Measurements from ENCODE around the gene MELK.
A peak's percentile ranks its signal among the peaks of the same experiment; 100 is the strongest.

Gene MELK

GRCh38 chr9:36584620-36585460, 12.1 kb downstream of the MELK start:
- no peak for DNase-seq

DNA sequence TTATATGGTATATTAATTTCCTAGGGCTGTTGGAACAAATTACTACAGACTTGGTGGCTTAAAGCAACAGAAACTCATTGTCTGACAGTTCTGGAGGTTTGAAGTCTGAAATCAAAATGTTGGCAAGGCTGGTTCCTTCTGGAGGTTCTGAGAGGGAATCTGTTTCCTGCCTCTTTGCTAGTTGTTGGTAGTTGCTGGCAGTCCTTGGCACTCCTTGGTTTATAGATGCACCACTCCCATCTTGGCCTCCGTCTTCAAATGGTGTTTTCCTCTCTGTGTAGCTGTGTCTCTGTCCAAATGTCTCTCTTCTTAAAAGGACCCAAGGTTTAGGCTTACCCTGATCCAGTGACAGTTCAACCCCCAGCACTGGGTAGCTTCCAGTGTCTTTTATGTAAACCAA, 17.5 kb downstream of the MELK start:
- DNase-seq = no peak

DNA sequence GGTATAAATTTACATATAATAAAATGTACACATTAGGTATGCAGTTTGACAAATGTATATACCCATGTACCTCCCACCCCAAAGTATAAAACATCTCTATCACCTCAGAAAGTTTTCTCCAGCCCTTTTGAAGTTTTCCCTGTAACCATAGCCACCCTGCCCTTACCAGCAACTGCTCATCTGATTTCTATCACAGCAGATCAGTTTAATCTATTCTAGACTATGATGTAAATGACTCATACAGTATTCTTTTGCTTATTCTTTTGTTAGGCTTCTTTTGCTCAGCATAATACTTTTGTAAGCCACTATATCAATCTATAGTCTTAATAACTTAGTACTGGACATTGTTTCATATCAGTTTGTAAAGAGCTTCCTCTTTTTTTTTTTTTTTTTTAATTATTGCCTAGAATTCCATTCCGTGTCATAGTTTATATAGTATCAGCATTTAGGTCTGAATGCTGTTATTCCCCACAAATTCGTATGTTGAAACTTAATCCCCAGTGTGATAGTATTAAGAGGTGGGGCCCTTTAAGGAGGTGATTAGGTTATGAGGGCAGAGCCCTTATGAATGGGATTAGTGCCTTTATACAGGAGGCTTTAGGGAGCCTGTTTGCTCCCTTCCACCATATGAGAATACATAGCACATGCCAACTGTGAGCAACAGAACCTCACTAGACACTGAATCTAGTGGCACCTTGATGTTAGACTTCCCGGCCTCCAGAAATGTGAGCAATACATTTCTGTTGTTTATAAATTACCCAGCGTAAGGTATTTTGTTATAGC, 20.3 kb downstream of the MELK start:
- DNase-seq = no peak

GRCh38 chr9:36594213-36594612, 21.5 kb downstream of the MELK start:
- DNase-seq = no peak

DNA sequence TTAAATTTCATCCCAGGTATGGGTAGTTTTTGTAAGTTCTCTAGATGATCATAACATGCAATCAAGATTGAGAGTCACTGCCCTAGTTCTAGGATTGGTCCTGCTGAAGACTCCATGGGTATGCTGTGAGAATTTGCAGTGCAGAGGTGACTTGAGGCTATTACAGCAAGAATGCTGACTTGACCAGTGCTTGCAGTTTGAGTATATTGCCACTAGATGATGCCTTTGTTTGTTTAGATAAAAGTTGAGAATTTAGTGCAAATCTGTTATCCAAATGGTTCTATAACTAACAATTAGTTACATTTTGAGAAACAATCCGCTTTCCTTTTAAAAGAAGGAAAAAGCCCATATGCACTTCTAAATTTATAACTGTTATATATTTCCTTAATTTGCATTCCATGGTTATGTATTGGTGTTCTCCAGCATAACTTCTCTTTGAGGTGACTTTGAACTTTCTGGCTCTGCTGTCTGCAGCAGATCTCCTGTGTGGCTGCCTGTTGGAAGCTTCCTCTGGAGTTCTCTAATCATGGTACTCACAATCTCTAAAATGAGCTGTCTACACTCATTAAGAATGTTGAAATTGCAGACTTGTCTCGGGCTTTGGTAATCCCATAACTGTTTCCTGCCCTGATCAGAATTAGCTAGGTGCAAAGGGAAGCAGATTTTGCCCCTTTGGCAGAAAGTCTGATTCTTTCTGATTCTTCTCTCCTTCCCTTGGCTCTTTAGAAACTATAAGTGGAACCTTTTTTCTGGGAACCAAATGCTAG, 24.9 kb downstream of the MELK start:
- DNase-seq = no peak

DNA sequence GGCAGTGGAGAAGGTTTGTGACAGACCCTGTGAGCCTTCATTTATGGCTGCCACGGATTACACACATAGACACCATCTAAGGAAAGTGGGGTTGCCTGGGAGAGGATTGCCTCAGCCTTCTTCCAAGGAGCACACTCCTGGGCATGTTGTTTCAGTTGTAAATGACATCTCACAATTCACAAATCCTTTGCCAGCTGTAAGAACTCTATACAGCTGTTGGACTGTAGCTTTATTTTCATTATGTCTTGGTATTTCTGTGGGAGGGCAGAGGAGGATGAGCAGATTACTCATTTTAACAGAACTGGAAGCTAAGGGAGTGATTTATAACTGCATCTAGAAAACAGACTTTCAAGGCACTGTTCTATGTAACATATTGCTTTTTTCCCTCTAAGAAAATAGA, 25.6 kb downstream of the MELK start:
- no peak for DNase-seq

- no peak for DNase-seq
Observed at GRCh38 chr9:36603006-36603405, 30.3 kb downstream of the MELK start.

DNA sequence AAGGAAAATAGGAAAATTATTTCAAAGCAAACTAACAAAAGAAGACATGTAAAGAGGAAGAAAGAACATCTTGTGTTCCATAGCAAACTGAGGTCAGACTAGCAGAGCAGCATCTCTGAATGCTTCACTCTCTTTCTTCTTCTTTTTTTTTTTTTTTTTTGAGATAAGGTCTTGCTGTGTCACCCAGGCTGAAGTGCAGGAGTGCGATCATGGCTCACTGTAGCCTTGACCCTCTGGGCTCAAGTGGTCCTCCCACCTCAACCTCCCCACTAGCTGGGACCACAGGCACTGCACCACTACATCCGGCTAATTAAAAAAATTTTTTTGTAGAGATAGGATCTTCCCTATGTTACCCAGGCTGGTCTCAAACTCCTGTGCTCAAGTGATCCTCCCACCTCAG, 36.6 kb downstream of the MELK start:
- DNase-seq = no peak

DNA sequence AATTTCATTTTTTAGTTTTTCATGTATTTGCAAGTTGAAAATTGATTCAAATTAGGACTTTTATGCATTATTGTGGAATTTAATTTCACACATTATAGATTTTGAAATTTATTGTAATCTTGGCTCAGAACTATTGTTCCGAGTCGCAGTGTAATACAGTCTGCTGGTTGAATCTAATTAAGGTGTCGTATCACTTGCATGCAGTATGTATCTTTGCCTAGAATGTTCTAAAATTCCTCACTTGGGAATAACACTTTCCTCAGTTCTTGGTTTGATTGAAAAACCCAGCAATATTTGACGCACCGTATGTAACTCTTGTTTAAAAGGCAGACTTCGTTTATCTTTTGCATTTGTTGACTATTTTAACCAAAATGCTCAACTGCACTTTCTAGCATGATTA, 49.4 kb downstream of the MELK start:
- no peak for DNase-seq

GRCh38 chr9:36623280-36623679, 50.6 kb downstream of the MELK start:
- no peak for DNase-seq

DNA sequence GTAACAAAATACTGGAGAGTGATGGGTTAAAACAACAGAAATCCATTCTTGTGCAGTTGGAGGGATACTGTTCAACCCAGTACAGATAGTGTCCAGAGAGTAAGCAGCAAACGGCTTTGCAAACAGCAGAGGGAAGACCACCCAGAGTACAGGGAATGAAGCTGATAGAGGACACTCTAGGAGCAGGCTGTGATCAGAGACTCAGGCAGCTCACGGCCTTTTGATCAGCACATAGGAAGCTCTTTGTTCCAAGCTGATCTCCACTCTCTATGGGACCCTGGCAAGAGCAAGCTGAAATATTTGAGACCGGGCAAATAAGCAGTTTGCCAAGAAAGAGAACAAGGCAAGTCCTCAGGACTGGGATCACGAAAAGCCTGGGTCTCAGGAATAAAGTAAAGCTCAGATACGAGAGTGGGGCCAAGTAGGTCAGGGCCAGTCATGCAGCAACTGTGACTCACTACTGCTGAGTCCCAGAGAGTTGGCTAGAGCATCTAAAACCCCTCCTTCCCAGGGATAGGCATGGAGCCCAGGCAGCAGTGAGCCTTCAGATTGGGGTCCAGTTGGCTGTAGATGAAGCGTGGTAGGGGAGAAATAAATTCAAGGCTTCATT, 52.4 kb downstream of the MELK start:
- DNase-seq = no peak

DNA sequence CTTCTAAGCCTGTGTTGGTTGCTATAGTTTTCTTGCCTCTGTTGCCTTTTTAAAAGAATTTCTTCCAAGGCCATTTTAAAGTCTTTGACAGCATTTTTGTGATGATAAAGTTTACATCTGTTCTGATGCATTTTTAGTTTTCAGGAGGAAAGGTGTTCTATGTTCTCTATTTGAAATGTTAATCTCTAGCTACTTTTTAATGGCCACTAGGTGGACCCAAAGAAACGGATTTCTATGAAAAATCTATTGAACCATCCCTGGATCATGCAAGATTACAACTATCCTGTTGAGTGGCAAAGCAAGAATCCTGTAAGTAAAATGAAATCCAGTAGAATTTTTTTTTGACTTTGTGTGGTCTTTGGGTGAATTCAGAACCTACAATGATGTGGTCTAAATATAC, 60.2 kb downstream of the MELK start:
- DNase-seq = peak; percentile 22

GRCh38 chr9:36637491-36638270, 65.0 kb downstream of the MELK start:
- no peak for DNase-seq

DNA sequence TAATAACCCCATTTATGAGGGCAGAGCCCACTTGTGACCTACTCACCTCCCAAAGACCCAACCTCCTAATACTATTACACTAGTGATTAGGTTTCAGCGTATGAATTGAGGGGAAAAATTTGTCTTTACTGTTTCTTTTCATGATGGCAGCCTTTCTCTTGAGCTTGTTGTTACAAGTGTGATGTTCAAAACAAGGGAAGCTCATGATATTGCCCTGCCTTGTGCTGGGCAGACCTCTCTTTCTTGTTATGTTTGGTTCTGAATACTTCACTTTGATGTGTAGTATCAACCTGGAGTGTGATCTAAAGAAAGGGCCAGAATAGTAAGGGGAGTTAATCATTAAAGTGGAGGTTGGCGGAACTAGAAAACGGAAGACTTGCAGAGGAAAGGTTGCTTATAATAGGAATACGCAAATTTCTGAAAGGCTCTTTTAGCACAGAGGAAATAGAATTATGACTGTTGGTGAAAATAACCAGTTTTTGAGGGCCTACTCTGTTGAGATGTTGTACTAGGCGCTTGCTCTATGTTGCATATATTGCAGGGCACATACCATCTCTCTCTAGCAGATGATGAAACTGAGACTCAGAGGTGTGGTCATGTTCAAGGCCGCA, 68.2 kb downstream of the MELK start:
- DNase-seq = no peak

GRCh38 chr9:36642817-36643216, 70.1 kb downstream of the MELK start:
- DNase-seq = no peak

DNA sequence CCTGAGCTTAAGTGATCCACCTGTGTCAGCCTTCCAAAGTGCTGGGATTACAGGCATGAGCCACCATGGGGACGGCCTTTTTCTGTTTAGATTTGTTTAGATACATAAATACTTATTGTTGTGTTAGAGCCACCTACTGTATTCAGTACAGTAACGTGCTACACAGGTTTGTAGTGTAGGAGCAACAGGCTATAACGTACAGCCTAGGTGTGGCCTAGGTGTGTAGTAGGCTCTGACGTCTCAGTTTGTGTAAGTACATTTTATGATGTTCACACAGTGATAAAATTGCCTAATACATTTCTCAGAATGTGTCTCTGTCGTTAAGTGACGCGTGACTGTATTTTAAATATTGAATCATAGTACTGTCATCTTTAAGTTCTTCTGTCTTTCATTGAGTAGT, 84.1 kb downstream of the MELK start:
- DNase-seq = no peak

DNA sequence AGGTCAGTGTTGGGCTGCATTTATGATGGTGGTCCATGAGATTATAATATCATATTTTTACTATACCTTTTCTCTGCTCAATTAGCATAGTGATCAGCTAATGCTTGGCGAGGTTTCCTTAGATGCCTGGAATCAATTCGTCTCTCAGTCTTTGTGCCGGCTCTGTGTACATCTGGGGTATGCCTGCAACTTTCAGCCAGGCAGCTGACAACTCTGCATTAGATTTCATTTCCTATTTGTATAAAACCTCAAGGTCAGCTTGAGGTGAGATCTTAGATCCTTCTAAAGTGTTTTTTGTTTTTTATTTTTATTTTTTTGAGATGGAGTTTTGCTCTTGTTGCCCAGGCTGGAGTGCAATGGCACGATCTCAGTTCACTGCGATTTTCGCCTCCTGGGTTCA, 86.8 kb downstream of the MELK start:
- no peak for DNase-seq

- DNase-seq = no peak
Observed at GRCh38 chr9:36664806-36665205, 92.1 kb downstream of the MELK start.

GRCh38 chr9:36665387-36665786, 92.7 kb downstream of the MELK start:
- DNase-seq = no peak

- DNase-seq = no peak
Observed at GRCh38 chr9:36665921-36666431, 93.3 kb downstream of the MELK start.

DNA sequence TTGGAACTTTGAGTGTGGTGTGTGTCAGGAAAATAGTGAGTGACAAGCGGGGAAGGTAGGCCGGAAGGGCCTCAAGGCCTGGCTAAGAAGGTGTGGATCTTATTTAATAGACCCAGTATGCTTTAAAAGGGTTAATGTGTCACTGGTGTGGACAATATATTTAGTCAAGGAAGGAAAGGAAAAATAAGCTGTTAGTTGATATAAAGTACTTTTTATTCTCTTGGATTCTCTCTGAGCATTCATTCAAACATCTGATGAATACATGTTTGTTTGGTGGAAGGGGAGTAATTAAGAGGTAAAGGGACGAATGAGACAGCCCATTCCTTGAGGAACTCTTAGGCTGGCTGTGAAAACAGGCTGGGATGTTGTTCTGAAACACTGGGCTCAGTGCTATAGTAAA, 98.9 kb downstream of the MELK start:
- DNase-seq = no peak

- DNase-seq = no peak
Observed at GRCh38 chr9:36676091-36676490, 103.4 kb downstream of the MELK start.
